SK-N-SH (cell line): ENCODE data around the gene SERTAD2.

Experiments
- EP300 ChIP-seq, 2 experiments: IDR thresholded peaks; 2 replicates each; pipeline versions ENCODE4 v1.4.0 to v1.6.1; 2012; ENCODE audit warnings: borderline replicate concordance in 1 of 2, low read depth in 1 of 2, low read length in 1 of 2
- FOSL2 ChIP-seq: IDR thresholded peaks from 2 replicates; pipeline ENCODE4 v1.4.0; 2012; ENCODE audit warnings: low read depth, mild to moderate bottlenecking, moderate library complexity, borderline replicate concordance
- RCOR1 ChIP-seq: fragments of 150-350 bp; IDR thresholded peaks from 2 replicates; pipeline ENCODE4 v1.6.1; 2017; ENCODE audit warnings: antibody characterized with exemption, low read length
- RFX5 ChIP-seq: IDR thresholded peaks from 2 replicates; pipeline ENCODE4 v1.6.1; 2012; ENCODE audit warnings: mild to moderate bottlenecking, improper control_type of control experiment, low read length
- SIN3A ChIP-seq: IDR thresholded peaks from 2 replicates; pipeline ENCODE4 v1.6.1; 2012; ENCODE audit warnings: low read depth, mild to moderate bottlenecking, low read length, moderate library complexity, borderline replicate concordance
- TF ChIP-seq, protein P1 (sequence below): IDR thresholded peaks from 2 replicates; pipeline ENCODE4 v1.6.1; 2012; ENCODE audit warnings: mild to moderate bottlenecking, low read depth, low read length, moderate library complexity
- TF ChIP-seq, protein P2 (sequence below): fragments of 200-600 bp; sonication (generic); IDR thresholded peaks from 2 replicates; pipeline ENCODE4 v1.6.1; 2017; ENCODE audit warnings: antibody characterized with exemption, mild to moderate bottlenecking, moderate library complexity

DNA sequence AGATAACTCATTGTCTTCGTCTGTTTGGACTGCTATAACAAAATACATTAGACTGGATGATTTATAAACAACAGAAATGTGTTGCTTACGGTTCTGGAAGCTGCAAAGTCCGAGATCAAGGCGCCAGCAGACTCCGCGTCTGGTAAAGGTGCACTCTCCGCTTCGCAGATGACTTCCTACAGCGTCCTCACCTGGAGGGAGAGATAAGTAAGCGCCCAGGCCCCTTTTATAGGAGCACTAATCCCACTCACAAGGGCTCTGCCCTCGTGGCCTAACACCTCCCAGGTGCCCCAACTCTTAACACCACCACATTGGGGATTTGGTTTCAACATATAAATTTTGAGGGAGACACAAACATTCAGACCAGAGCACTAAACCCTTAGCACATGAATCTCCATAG, 51.3 kb downstream of the SERTAD2 start:
- TF ChIP-seq, protein P1, sequence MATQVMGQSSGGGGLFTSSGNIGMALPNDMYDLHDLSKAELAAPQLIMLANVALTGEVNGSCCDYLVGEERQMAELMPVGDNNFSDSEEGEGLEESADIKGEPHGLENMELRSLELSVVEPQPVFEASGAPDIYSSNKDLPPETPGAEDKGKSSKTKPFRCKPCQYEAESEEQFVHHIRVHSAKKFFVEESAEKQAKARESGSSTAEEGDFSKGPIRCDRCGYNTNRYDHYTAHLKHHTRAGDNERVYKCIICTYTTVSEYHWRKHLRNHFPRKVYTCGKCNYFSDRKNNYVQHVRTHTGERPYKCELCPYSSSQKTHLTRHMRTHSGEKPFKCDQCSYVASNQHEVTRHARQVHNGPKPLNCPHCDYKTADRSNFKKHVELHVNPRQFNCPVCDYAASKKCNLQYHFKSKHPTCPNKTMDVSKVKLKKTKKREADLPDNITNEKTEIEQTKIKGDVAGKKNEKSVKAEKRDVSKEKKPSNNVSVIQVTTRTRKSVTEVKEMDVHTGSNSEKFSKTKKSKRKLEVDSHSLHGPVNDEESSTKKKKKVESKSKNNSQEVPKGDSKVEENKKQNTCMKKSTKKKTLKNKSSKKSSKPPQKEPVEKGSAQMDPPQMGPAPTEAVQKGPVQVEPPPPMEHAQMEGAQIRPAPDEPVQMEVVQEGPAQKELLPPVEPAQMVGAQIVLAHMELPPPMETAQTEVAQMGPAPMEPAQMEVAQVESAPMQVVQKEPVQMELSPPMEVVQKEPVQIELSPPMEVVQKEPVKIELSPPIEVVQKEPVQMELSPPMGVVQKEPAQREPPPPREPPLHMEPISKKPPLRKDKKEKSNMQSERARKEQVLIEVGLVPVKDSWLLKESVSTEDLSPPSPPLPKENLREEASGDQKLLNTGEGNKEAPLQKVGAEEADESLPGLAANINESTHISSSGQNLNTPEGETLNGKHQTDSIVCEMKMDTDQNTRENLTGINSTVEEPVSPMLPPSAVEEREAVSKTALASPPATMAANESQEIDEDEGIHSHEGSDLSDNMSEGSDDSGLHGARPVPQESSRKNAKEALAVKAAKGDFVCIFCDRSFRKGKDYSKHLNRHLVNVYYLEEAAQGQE = no peak
- TF ChIP-seq SIN3A = no peak
- no peak for TF ChIP-seq FOSL2
- TF ChIP-seq, protein P2, sequence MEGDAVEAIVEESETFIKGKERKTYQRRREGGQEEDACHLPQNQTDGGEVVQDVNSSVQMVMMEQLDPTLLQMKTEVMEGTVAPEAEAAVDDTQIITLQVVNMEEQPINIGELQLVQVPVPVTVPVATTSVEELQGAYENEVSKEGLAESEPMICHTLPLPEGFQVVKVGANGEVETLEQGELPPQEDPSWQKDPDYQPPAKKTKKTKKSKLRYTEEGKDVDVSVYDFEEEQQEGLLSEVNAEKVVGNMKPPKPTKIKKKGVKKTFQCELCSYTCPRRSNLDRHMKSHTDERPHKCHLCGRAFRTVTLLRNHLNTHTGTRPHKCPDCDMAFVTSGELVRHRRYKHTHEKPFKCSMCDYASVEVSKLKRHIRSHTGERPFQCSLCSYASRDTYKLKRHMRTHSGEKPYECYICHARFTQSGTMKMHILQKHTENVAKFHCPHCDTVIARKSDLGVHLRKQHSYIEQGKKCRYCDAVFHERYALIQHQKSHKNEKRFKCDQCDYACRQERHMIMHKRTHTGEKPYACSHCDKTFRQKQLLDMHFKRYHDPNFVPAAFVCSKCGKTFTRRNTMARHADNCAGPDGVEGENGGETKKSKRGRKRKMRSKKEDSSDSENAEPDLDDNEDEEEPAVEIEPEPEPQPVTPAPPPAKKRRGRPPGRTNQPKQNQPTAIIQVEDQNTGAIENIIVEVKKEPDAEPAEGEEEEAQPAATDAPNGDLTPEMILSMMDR = no peak
- no peak for TF ChIP-seq RFX5
- no peak for TF ChIP-seq RCOR1
- TF ChIP-seq EP300 (IDR thresholded peaks at IDR 0.05; ENCODE audit: borderline replicate concordance in 1 of 2, low read depth in 1 of 2, low read length in 1 of 2) = no peak
